Measurements from ENCODE around the gene PPY.
"Not testable (repeated sequence)": the region's sequence is repeated elsewhere in the genome, so short reads cannot be mapped to it uniquely, and the experiment has no call there.

The PPY gene

GRCh38 chr17:43942051-43942685 lies at the start of gene PPY:
Gene PPY (minus strand): TSS chr17:43942476. CDS start chr17:43941654, 822 bp downstream.
- DNase-seq (ENCODE audit: insufficient read length, low spot score) (no peak), FAIRE-seq (no peak)

GRCh38 chr17:43988301-43988700 lies 46.0 kb upstream of the PPY start:
- DNase-seq (ENCODE audit: insufficient read length, low spot score), result no peak
- no peak for FAIRE-seq

- DNase-seq (ENCODE audit: insufficient read length, low spot score) (no peak), FAIRE-seq (no peak)
These were observed 45.1 kb upstream of the PPY start for GRCh38 chr17:43987131-43988021.

GRCh38 chr17:43986225-43986981 lies 44.1 kb upstream of the PPY start:
- DNase-seq (ENCODE audit: insufficient read length, low spot score) (no peak), FAIRE-seq (no peak)

- FAIRE-seq, result no peak
These were observed 42.2 kb upstream of the PPY start for GRCh38 chr17:43984521-43984920.

GRCh38 chr17:43983515-43984411 lies 41.5 kb upstream of the PPY start:
- FAIRE-seq (no peak), DNase-seq (ENCODE audit: insufficient read length, low spot score) (no peak)

More at GRCh38 chr17:43984521-43984920, 42.2 kb upstream of the PPY start:
- no peak for DNase-seq (ENCODE audit: insufficient read length, low spot score)

GRCh38 chr17:43983196-43983514 lies 40.9 kb upstream of the PPY start:
- DNase-seq (ENCODE audit: insufficient read length, low spot score), result no peak
- no peak for FAIRE-seq

GRCh38 chr17:43982171-43982570 lies 39.9 kb upstream of the PPY start:
- DNase-seq (ENCODE audit: insufficient read length, low spot score) (no peak), FAIRE-seq (no peak)

- FAIRE-seq, result no peak
- DNase-seq (ENCODE audit: insufficient read length, low spot score), result no peak
These were observed 37.4 kb upstream of the PPY start for GRCh38 chr17:43979671-43980070.

- no peak for DNase-seq (ENCODE audit: insufficient read length, low spot score)
- no peak for FAIRE-seq
These were observed 36.7 kb upstream of the PPY start for GRCh38 chr17:43979011-43979410.

- DNase-seq (ENCODE audit: insufficient read length, low spot score) (no peak), FAIRE-seq (no peak)
These were observed 35.8 kb upstream of the PPY start for GRCh38 chr17:43978078-43978477.

GRCh38 chr17:43976963-43977837 lies 34.9 kb upstream of the PPY start:
- DNase-seq (ENCODE audit: insufficient read length, low spot score) (no peak), FAIRE-seq (no peak)

- no peak for FAIRE-seq
- no peak for DNase-seq (ENCODE audit: insufficient read length, low spot score)
These were observed 33.6 kb upstream of the PPY start for GRCh38 chr17:43975898-43976297.

- FAIRE-seq (no peak), DNase-seq (ENCODE audit: insufficient read length, low spot score) (no peak)
These were observed 32.3 kb upstream of the PPY start for GRCh38 chr17:43974382-43975266.

GRCh38 chr17:43972444-43973212 lies 30.4 kb upstream of the PPY start:
- not testable (repeated sequence) for DNase-seq (ENCODE audit: insufficient read length, low spot score)

GRCh38 chr17:43971436-43971835 lies 29.2 kb upstream of the PPY start:
- not testable (repeated sequence) for DNase-seq (ENCODE audit: insufficient read length, low spot score); FAIRE-seq

More at GRCh38 chr17:43972444-43973212, 30.4 kb upstream of the PPY start:
- FAIRE-seq, result not testable (repeated sequence)

GRCh38 chr17:43970366-43970765 lies 28.1 kb upstream of the PPY start:
- FAIRE-seq (no peak), DNase-seq (ENCODE audit: insufficient read length, low spot score) (no peak)
